HEK293T (cell line): Measurements from ENCODE around the gene ARHGAP26.

Experiments
- ARNT ChIP-seq: fragments of 450-650 bp; IDR thresholded peaks from 2 replicates; pipeline ENCODE4 v1.6.1; 2017; ENCODE audit warnings: mild to moderate bottlenecking
- FOXA1 ChIP-seq: fragments of 450-650 bp; IDR thresholded peaks from 2 replicates; pipeline ENCODE4 v1.6.1; 2016; ENCODE audit warnings: mild to moderate bottlenecking

- no peak for TF ChIP-seq FOXA1
- no peak for TF ChIP-seq ARNT
These were observed 33.0 kb upstream of the ARHGAP26 start for GRCh38 chr5:142737179-142737578.
